Stimulated activated CD8-positive, alpha-beta memory T cell treated with anti-CD3 and anti-CD28 coated beads, Interleukin-15, amount 100 ng/mL, for 48 hours (primary cell): ENCODE data around the gene SEPSECS.
"Not testable (repeated sequence)": the region's sequence is repeated elsewhere in the genome, so short reads cannot be mapped to it uniquely, and the experiment has no call there.

ENCODE experiments used
- DNase-seq, 2 donors: peaks; one replicate each; pipeline ENCODE4 v3.0.0-alpha.2; 2020; ENCODE audit warnings: low read depth in 2 of 2

The SEPSECS gene

DNA sequence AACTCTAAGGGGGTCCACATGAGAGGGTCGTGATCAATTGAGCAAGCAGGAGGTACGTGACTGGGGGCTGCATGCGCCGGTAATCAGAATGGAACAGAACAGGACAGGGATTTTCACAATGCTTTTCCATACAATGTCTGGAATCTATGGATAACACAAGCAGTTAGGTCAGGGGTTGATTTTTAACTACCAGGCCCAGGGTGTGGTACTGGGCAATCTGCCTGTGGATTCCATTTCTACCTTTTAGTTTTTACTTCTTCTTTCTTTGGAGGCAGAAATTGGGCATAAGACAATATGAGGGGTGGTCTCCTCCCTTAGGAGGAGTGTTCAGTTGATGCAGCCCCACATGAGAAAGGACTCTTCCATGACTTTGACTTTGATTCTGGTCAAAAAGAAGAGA, 76.8 kb downstream of the SEPSECS start:
- not testable (repeated sequence) for DNase-seq

DNA sequence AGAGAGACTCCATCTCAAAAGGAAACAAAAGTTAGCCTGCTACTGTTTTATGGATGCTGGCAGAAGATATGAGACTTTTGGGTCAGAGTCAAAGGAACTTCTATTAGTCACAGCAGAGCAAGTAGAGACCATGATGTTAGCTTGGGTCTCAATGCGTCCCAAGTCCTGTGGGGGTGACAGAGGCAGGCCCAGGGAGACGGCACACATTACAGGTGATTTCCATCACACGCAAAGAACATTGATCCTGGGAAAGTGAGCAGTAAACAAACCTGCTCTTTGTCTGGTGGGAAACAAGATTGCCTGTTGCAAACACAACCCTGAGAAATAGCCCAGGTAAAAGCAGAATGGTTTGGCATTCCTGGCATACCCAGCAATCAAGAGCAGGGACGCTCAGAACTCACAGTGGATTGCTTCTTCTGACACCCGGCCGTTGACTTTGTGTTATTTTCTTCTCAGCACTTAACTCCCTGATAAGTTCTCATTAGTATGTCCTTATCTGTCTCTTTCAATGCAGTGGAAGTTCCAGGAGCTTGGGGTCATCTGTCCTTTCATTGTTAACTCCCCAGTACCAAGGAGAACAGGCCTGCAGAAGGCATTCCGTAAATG, 78.3 kb downstream of the SEPSECS start:
- DNase-seq: no peak

DNA sequence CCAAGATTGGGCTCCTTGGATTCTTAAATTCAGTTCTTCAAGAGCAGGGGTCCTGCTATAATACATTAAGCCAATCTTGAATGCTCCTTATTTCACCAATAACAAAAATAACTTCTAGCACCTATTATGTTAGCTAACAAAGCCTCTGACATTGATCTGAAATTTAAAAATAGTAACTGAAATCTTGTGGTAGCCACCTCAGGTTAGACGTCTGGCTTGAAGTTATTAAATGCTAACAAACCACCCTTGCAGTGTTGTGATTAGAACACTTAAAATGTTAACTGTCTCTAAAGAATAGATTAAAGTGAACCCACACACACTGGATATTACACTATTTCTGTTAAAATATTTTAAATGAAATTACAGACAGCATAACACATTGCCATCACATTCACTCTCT, 79.7 kb downstream of the SEPSECS start:
- no peak for DNase-seq

DNA sequence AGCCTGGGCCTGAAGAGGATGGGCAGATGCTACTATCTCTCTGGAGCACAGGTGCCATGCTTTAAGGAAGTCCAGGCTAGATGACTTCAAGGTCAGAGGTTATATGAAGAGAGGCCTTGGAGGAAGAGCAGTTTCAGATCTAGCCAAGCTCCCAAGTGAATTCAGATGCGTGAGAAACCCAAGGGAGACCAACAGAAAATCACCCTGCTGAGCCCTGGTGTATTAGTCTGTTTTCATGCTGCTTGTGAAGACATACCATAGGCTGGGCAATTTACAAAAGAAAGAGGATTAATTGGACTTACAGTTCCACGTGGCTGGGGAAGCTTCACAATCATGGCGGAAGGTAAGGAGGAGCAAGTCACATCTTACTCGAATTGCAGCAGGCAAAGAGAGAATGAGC, 81.7 kb downstream of the SEPSECS start:
- DNase-seq: no peak

DNA sequence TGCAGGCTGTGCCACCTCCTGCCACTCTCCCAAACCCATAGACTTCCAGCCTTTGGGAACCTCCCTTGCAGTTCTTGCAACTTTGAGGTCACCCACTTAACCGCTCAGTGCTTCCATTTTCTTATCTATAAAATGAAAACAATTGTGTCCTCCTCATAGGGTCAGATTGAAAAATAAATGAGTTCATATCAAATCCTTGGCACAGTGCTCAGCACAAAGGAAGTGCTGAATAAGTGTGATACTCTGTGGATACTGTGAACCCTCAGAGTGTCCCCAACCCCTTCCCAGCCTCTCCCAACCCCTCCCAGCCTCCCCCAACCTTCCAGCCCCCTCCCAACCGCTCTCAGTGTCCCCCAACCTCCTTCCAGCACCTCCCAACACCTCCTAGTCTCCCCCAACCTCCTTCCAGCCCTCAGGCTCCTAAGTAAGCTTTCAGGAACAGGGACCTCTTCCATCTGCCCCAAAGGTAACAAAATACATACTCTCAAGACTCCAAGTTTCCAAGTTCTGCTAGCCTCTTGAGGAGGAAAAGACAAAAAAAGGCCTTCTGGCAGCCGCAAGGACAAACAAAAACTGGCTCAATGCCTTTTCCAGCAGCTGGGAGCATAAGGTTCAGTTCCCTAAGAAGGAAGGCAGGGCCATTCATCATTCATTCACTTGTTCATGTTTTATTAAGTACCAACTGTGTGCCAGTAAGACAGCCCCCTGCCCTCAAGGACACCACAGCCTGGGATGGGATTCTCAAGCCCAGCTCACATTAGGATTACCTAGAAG, 83.4 kb downstream of the SEPSECS start:
- no peak for DNase-seq

DNA sequence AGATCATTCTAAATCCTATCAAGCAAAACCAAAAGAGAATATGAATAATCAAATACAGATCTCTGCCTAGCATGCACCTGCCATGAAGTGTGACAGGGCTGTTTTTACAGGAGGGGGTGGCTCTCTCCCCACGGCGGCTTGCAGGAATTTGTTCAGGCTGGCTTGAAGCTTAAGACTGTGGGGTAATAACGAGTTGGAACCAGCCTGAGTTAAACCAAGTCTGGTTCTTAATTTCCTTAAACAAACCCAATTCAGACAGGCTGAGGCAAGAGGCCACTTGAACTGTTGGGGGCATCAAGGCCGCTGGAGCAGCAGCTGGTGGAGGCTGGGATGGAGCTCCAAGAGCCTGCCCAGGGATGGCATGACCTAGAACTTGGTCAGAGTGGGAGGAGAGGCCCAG, 84.4 kb downstream of the SEPSECS start:
- no peak for DNase-seq

DNA sequence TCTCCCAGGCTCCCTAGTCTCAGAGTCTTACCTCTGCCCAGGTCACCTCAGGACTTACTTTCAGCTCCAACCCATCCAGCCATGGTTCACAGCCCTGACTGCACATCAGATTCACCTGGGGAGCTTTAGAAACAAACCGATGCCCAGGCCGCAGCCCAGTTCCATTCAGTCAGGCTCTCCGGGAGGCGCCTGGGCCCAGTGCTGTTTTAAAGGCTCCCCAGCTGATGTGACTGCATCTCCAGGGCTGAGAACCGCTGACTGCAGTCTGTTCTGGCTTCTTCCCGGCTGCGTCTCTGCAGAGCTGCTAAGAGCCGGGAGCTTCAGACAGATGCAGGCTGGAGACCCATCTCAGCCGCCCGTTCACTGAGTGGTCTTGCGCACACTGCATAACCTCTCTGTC, 85.1 kb downstream of the SEPSECS start:
- no peak for DNase-seq

DNA sequence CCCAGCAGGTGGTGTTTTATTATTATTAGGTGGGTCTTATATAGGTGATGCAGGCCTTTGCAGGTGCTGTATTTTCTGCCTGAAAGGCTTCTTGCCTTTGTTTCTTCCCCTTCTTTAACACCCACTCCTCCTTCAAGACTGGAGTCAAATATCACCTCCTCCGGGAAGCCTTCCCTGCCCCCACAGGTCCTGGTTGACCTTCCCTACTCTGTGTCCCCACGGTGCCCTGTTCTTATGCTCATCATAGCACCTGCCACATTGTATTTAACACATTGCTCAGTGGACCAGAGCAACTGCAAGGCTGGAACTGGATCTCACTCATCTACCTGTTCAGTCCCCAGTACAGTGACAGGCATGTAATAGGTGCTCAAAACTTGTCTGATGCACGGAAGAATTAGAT, 89.7 kb downstream of the SEPSECS start:
- no peak for DNase-seq
